RWPE1 (cell line): ENCODE data around the gene GRP.
A peak's percentile ranks its signal among the peaks of the same experiment; 100 is the strongest.

Experiments used
- CTCF ChIA-PET: fragments of 350-600 bp; sonication (Branson Sonifier 250); formaldehyde crosslinking; extraction: SDS; loops from one replicate; lab custom pipeline; 2021; lab: Yijun Ruan, JAX
- POLR2A ChIA-PET: fragments of 400-600 bp; formaldehyde crosslinking; extraction: SDS; loops from one replicate; lab custom pipeline; 2020; ENCODE audit warnings: antibody characterized with exemption; ENCODE audit not compliant: low non-redundant PET; lab: Yijun Ruan, JAX
- DNase-seq: peaks from one replicate; pipeline ENCODE4 v3.0.0; 2012; ENCODE audit warnings: low spot score
- H3K27ac ChIP-seq: fragments of 450-650 bp; 2 replicates; pipeline ENCODE4 v1.5.1; 2017
- CTCF ChIP-seq: fragments of 450-650 bp; conservative IDR thresholded peaks from 2 replicates; pipeline ENCODE4 v1.5.1; 2017; ENCODE audit warnings: low read depth, mild to moderate bottlenecking

Gene GRP

GRCh38 chr18:59268721-59269562, 49.0 kb downstream of the GRP start:
- POLR2A ChIA-PET = no interaction called here
- no peak for DNase-seq
- CTCF ChIA-PET = interaction anchor here (1.0 kb wide), 1 partner anchor 19 kb away, joined by 8 read pairs; no protein-coding TSS in a partner anchor
- no peak overlapping the region for H3K27ac ChIP-seq
- TF ChIP-seq CTCF = peak; percentile 26

GRCh38 chr18:59269563-59270119, 49.7 kb downstream of the GRP start:
- ChIA-PET CTCF (interaction anchor here (1.0 kb wide), 1 partner anchor 18 kb away, joined by 8 read pairs; no protein-coding TSS in a partner anchor), POLR2A (no interaction called here)
- H3K27ac ChIP-seq = no peak overlapping the region
- DNase-seq = no peak
- no peak for TF ChIP-seq CTCF

- ChIA-PET POLR2A (no interaction called here), CTCF (interaction anchor here (0.5 kb wide), 1 partner anchor 22 kb away, joined by 3 read pairs; no protein-coding TSS in a partner anchor)
- TF ChIP-seq CTCF = no peak
- no peak for DNase-seq
- no peak overlapping the region for H3K27ac ChIP-seq
Observed at GRCh38 chr18:59270689-59271257, 50.8 kb downstream of the GRP start.

GRCh38 chr18:59271606-59272220, 51.8 kb downstream of the GRP start:
- no peak overlapping the region for H3K27ac ChIP-seq
- CTCF ChIA-PET = no interaction called here
- DNase-seq = no peak
- TF ChIP-seq CTCF = no peak
- POLR2A ChIA-PET = no interaction called here

- no peak for TF ChIP-seq CTCF
- CTCF ChIA-PET = interaction anchor here (0.5 to 2.3 kb wide), 4 partner anchors 23 to 230 kb away, joined by 3 to 7 read pairs (median 4); no protein-coding TSS in a partner anchor
- DNase-seq = no peak
- H3K27ac ChIP-seq = no peak overlapping the region
- POLR2A ChIA-PET = no interaction called here
Observed at GRCh38 chr18:59272221-59272888, 52.4 kb downstream of the GRP start.
